Activated T-helper 1 cell treated with anti-CD3 and anti-CD28 coated beads, Interleukin-12 subunit alpha, Interleukin-12 subunit beta, Interleukin-2, Interleukin-4 antibody, amounts not matched to agents 30 ng/mL and 10 ng/mL and 1 ng/mL, durations not matched to agents 14 hours and 24 hours and 36 hours (primary cell): ENCODE results near the gene ACBD3. TPM values are rescaled to one million over a fixed set of nuclear protein-coding genes. Genes with fewer than 3 reads are reported as not detected.
A peak's percentile ranks its signal among the peaks of the same experiment; 100 is the strongest.

Source experiments
- DNase-seq: peaks from one replicate; pipeline ENCODE4 v3.0.0; 2021; ENCODE audit warnings: low spot score
- H3K27ac Mint-ChIP-seq: one replicate; pipeline ENCODE4 v1.8.0; 2021; ENCODE audit warnings: mild to moderate bottlenecking, mixed read lengths
- H3K27me3 Mint-ChIP-seq: one replicate; pipeline ENCODE4 v1.8.0; 2022; ENCODE audit warnings: mild to moderate bottlenecking, moderate library complexity, mixed read lengths; ENCODE audit not compliant: insufficient read depth
- H3K36me3 Mint-ChIP-seq: one replicate; pipeline ENCODE4 v1.8.0; 2021; ENCODE audit warnings: low read depth, mixed read lengths
- H3K4me1 Mint-ChIP-seq: one replicate; pipeline ENCODE4 v1.8.0; 2021; ENCODE audit warnings: low read depth, mixed read lengths
- H3K4me3 Mint-ChIP-seq: one replicate; pipeline ENCODE4 v1.8.0; 2021; ENCODE audit warnings: mild to moderate bottlenecking, moderate library complexity, mixed read lengths
- H3K9me3 Mint-ChIP-seq: one replicate; pipeline ENCODE4 v1.8.0; 2021; ENCODE audit warnings: mixed read lengths
- intact Hi-C: fragments of 100-400 bp; cut with micrococcal nuclease; formaldehyde crosslinking; loops from one replicate; pipeline ENCODE4 v1.15.1; 2024
- total RNA-seq: library from RNA; stranded (reverse); gene quantifications from 2 replicates; pipeline ENCODE4 v1.2.3, GENCODE V29; 2022

ACBD3 gene
- total RNA-seq, 1 donor from 2014 or later = 23.6 TPM

DNA sequence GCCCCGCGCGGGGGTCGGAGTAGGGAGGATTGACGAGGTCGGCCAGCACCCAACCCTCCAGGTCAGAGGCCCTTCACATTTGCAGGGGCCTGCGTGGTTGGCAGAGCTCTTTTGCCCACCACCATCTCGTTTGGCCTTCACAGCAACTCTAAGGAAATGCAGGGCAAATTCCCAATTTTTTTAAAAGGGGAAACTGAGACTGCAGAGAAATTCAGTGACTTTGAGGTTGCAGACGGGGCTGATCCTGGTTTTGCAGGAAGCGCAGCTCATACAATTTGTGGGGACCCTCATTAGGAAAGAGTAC, 430 bp upstream of the ACBD3 start:
- peak overlapping the region; percentile 92 for H3K27ac Mint-ChIP-seq
- H3K4me3 Mint-ChIP-seq = peak overlapping the region; percentile 91
- intact Hi-C loops = loop anchor here (2.0 kb wide), 1 partner anchor 220 kb away; no protein-coding TSS in a partner anchor
- peaks cover 29% of the 10 kb centered on the region for H3K4me1 Mint-ChIP-seq
- DNase-seq = no peak
- no peaks in the 10 kb centered on the region for H3K9me3 Mint-ChIP-seq
- H3K27me3 Mint-ChIP-seq = no peaks in the 10 kb centered on the region
- H3K36me3 Mint-ChIP-seq = peaks cover 13% of the 10 kb centered on the region

GRCh38 chr1:226185141-226186036, 1.2 kb downstream of the ACBD3 start:
- Mint-ChIP-seq H3K4me3 (peak overlapping the region; percentile 96), H3K27ac (peak overlapping the region; percentile 87), H3K4me1 (peaks cover 37% of the 10 kb centered on the region), H3K27me3 (no peaks in the 10 kb centered on the region), H3K9me3 (no peaks in the 10 kb centered on the region), H3K36me3 (peaks cover 16% of the 10 kb centered on the region)
- intact Hi-C loops = loop anchor here (1.0 to 2.0 kb wide), 6 partner anchors 12 to 221 kb away; partner anchors contain the start of genes LIN9 and SDE2
- DNase-seq = no peak

DNA sequence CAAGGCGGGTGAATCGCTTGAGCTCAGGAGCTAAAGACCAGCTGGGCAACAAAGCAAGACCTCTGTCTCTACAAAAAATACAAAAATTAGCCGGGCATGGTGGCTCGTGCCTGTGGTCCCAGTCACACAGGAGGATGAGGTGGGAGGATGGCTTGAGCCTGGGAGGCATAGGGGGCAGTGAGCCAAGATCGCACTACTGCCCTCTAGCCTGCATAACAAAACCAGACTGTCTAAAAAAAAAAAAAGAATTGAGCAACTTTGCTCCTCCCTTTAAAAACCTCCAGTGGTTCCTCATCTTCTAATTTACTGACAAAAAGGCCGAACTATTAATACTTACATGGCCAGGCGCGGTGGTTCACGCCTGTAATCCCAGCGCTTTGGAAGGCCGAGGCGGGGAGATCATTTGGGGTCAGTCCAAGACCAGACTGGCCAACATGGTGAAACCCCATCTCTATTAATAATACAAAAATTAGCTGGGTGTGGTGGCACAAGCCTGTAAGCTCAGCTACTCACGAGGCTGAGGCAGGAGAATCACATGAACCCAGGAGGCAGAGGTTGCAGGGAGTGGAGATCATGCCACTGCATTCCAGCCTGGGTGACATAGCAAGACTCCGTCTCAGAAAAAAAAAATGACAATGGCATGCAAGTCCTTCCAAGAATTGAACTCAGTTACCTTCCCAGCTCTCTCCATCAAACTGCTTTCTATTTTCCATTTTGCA, 4.4 kb downstream of the ACBD3 start:
- no peaks in the 10 kb centered on the region for H3K27me3 Mint-ChIP-seq
- no peak overlapping the region for H3K4me3 Mint-ChIP-seq
- peaks cover 3% of the 10 kb centered on the region for H3K9me3 Mint-ChIP-seq
- no peak for DNase-seq
- H3K27ac Mint-ChIP-seq = no peak overlapping the region
- H3K36me3 Mint-ChIP-seq = peaks cover 30% of the 10 kb centered on the region
- peaks cover 52% of the 10 kb centered on the region for H3K4me1 Mint-ChIP-seq
- intact Hi-C loops = no loop called here

- Mint-ChIP-seq H3K27me3 (no peaks in the 10 kb centered on the region), H3K4me1 (peaks cover 31% of the 10 kb centered on the region), H3K4me3 (no peak overlapping the region), H3K36me3 (peaks cover 27% of the 10 kb centered on the region), H3K27ac (no peak overlapping the region), H3K9me3 (peaks cover 3% of the 10 kb centered on the region)
- no peak for DNase-seq
- intact Hi-C loops = no loop called here
Measured at GRCh38 chr1:226176870-226177269, 9.7 kb downstream of the ACBD3 start.

DNA sequence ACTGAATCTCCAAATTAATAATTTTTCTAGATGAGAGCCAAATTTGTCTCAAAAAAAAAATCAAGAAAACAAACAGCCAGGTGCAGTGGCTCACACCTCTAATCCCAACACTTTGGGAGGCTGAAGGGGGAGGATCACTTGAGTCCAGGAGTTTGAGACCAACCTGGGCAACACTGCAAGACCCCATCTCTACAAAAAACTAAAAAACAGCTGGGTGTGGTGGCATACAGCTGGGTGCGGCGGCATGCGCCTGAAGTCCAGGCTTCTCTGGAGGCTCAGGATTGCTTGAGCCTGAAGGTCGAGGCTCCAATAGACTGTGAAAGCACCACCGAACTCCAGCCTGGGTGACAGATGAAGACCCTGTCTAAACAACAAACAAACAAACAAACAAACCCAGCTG, 14.0 kb downstream of the ACBD3 start:
- H3K4me3 Mint-ChIP-seq = no peak overlapping the region
- H3K36me3 Mint-ChIP-seq = peaks cover 19% of the 10 kb centered on the region

GRCh38 chr1:226166341-226166740, 20.2 kb downstream of the ACBD3 start:
- Mint-ChIP-seq H3K36me3 (peaks cover 28% of the 10 kb centered on the region), H3K27ac (no peak overlapping the region), H3K27me3 (no peaks in the 10 kb centered on the region), H3K4me3 (no peak overlapping the region), H3K4me1 (no peaks in the 10 kb centered on the region), H3K9me3 (no peaks in the 10 kb centered on the region)
- no peak for DNase-seq
- intact Hi-C loops = no loop called here

More for the DNA sequence above, 14.0 kb downstream of the ACBD3 start:
- Mint-ChIP-seq H3K9me3 (peaks cover 3% of the 10 kb centered on the region), H3K27me3 (no peaks in the 10 kb centered on the region), H3K4me1 (peaks cover 13% of the 10 kb centered on the region), H3K27ac (no peak overlapping the region)
- intact Hi-C loops = no loop called here
- no peak for DNase-seq

DNA sequence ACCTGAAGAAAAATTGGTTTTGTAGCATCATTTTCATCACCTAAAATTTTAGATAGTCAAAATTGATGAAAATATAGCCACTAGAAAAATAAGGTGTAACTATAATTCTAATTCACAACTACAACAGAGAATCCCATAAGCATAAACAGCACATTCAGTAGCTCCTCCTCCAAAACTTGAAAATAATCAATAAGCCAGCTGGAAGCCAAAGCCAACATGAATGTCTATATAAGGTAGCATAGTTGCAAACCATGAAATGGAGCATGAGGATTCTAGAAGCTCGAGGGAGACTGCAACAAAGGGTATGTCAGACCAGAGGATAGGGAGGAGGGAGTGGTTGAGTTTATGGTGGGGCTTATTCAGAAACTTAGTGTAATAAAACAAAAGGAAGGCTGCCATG, 22.4 kb downstream of the ACBD3 start:
- no peak overlapping the region for H3K4me3 Mint-ChIP-seq
- peaks cover 6% of the 10 kb centered on the region for H3K4me1 Mint-ChIP-seq
- no peaks in the 10 kb centered on the region for H3K9me3 Mint-ChIP-seq
- no peak overlapping the region for H3K27ac Mint-ChIP-seq
- peaks cover 38% of the 10 kb centered on the region for H3K36me3 Mint-ChIP-seq
- DNase-seq = no peak
- no peaks in the 10 kb centered on the region for H3K27me3 Mint-ChIP-seq
- intact Hi-C loops = no loop called here

GRCh38 chr1:226162898-226163297, 23.6 kb downstream of the ACBD3 start:
- no peak overlapping the region for H3K4me3 Mint-ChIP-seq
- H3K27me3 Mint-ChIP-seq = no peaks in the 10 kb centered on the region
- no peak for DNase-seq
- peaks cover 47% of the 10 kb centered on the region for H3K36me3 Mint-ChIP-seq
- H3K9me3 Mint-ChIP-seq = no peaks in the 10 kb centered on the region
- peaks cover 19% of the 10 kb centered on the region for H3K4me1 Mint-ChIP-seq
- no peak overlapping the region for H3K27ac Mint-ChIP-seq
- intact Hi-C loops = no loop called here

GRCh38 chr1:226158983-226159382, 27.6 kb downstream of the ACBD3 start:
- Mint-ChIP-seq H3K4me3 (no peak overlapping the region), H3K36me3 (peaks cover 45% of the 10 kb centered on the region), H3K9me3 (no peaks in the 10 kb centered on the region), H3K27me3 (no peaks in the 10 kb centered on the region), H3K27ac (no peak overlapping the region), H3K4me1 (peaks cover 48% of the 10 kb centered on the region)
- no peak for DNase-seq
- intact Hi-C loops = no loop called here

GRCh38 chr1:226158457-226158856, 28.1 kb downstream of the ACBD3 start:
- Mint-ChIP-seq H3K27me3 (no peaks in the 10 kb centered on the region), H3K36me3 (peaks cover 47% of the 10 kb centered on the region), H3K4me3 (no peak overlapping the region), H3K4me1 (peaks cover 48% of the 10 kb centered on the region), H3K27ac (no peak overlapping the region), H3K9me3 (no peaks in the 10 kb centered on the region)
- DNase-seq = no peak
- intact Hi-C loops = no loop called here

GRCh38 chr1:226157761-226158316, 28.7 kb downstream of the ACBD3 start:
- H3K9me3 Mint-ChIP-seq = no peaks in the 10 kb centered on the region
- intact Hi-C loops = no loop called here
- H3K36me3 Mint-ChIP-seq = peaks cover 49% of the 10 kb centered on the region
- no peak overlapping the region for H3K27ac Mint-ChIP-seq
- DNase-seq = no peak
- no peak overlapping the region for H3K4me3 Mint-ChIP-seq
- peaks cover 48% of the 10 kb centered on the region for H3K4me1 Mint-ChIP-seq
- H3K27me3 Mint-ChIP-seq = no peaks in the 10 kb centered on the region

GRCh38 chr1:226154593-226154992, 31.9 kb downstream of the ACBD3 start:
- H3K4me1 Mint-ChIP-seq = peaks cover 46% of the 10 kb centered on the region
- no peak for DNase-seq
- no peaks in the 10 kb centered on the region for H3K9me3 Mint-ChIP-seq
- no peak overlapping the region for H3K27ac Mint-ChIP-seq
- no peak overlapping the region for H3K4me3 Mint-ChIP-seq
- H3K27me3 Mint-ChIP-seq = no peaks in the 10 kb centered on the region
- H3K36me3 Mint-ChIP-seq = peaks cover 37% of the 10 kb centered on the region
- intact Hi-C loops = no loop called here

DNA sequence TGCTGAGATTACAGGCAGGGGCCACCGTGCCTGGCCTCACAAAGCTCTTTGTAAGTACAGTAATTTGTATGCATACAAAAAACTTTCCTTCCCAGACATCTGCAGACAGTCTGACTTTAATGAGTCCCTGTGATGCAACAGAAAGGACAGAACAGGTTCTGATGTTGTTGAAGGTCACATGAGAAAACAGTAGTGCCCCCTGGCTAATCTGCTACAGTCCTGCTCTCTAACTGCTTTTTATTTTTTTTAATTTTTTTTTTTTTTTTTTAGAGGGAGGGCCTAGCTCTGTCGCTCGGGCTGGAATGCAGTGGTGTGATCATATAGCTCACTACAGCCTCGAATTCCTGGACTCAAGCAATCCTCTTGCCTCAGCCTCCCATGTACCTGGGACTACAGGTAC, 36.7 kb downstream of the ACBD3 start:
- H3K9me3 Mint-ChIP-seq = no peaks in the 10 kb centered on the region
- no peak for DNase-seq
- H3K27me3 Mint-ChIP-seq = no peaks in the 10 kb centered on the region
- no peak overlapping the region for H3K4me3 Mint-ChIP-seq
- intact Hi-C loops = no loop called here
- H3K27ac Mint-ChIP-seq = no peak overlapping the region
- peaks cover 37% of the 10 kb centered on the region for H3K36me3 Mint-ChIP-seq
- H3K4me1 Mint-ChIP-seq = peaks cover 4% of the 10 kb centered on the region
